ENCODE data around the gene ZCCHC24.

The ZCCHC24 gene

GRCh38 chr10:79430936-79431335 lies 14.5 kb downstream of the ZCCHC24 start:
- no peak for DNase-seq

- DNase-seq = no peak
These were observed 15.0 kb downstream of the ZCCHC24 start for GRCh38 chr10:79430325-79430905.

GRCh38 chr10:79429751-79430150 lies 15.7 kb downstream of the ZCCHC24 start:
- DNase-seq = no peak

- DNase-seq = no peak
These were observed 17.5 kb downstream of the ZCCHC24 start for GRCh38 chr10:79427965-79428364.

GRCh38 chr10:79425074-79425532 lies 20.3 kb downstream of the ZCCHC24 start:
- DNase-seq = no peak

GRCh38 chr10:79424221-79425073 lies 21.0 kb downstream of the ZCCHC24 start:
- DNase-seq = no peak

- DNase-seq = no peak
These were observed 23.1 kb downstream of the ZCCHC24 start for GRCh38 chr10:79422178-79422892.

- DNase-seq = no peak
These were observed 24.3 kb downstream of the ZCCHC24 start for GRCh38 chr10:79420974-79421688.

GRCh38 chr10:79418886-79419595 lies 26.4 kb downstream of the ZCCHC24 start:
- no peak for DNase-seq

- no peak for DNase-seq
These were observed 27.1 kb downstream of the ZCCHC24 start for GRCh38 chr10:79418274-79418673.

- DNase-seq = no peak
These were observed 27.7 kb downstream of the ZCCHC24 start for GRCh38 chr10:79417731-79418130.

- no peak for DNase-seq
These were observed 28.2 kb downstream of the ZCCHC24 start for GRCh38 chr10:79417266-79417665.

- no peak for DNase-seq
These were observed 28.7 kb downstream of the ZCCHC24 start for GRCh38 chr10:79416578-79417255.

GRCh38 chr10:79415736-79416577 lies 29.5 kb downstream of the ZCCHC24 start:
- no peak for DNase-seq

GRCh38 chr10:79414714-79415113 lies 30.7 kb downstream of the ZCCHC24 start:
- DNase-seq = no peak

GRCh38 chr10:79413196-79413595 lies 32.2 kb downstream of the ZCCHC24 start:
- DNase-seq = no peak

- no peak for DNase-seq
These were observed 32.9 kb downstream of the ZCCHC24 start for GRCh38 chr10:79412516-79412915.

GRCh38 chr10:79411546-79412495 lies 33.6 kb downstream of the ZCCHC24 start:
- no peak for DNase-seq

- DNase-seq = no peak
These were observed 34.9 kb downstream of the ZCCHC24 start for GRCh38 chr10:79410315-79411094.

Measured in stimulated activated CD4-positive, alpha-beta T cell treated with anti-CD3 and anti-CD28 coated beads, Interleukin-4, amount 100 ng/mL, for 1 hour (primary cell).